H9 (cell line): Measurements from ENCODE around the gene WIPF2. TPM values are rescaled to one million over a fixed set of nuclear protein-coding genes. Genes with fewer than 3 reads are reported as not detected.
"Not testable (repeated sequence)": the region's sequence is repeated elsewhere in the genome, so short reads cannot be mapped to it uniquely, and the experiment has no call there.

Source experiments
- DNase-seq: peaks from one replicate; pipeline ENCODE4 v3.0.0-alpha.2; 2017
- H2AFZ ChIP-seq: one replicate; pipeline ENCODE4 v1.6.1; 2013; ENCODE audit warnings: mild to moderate bottlenecking, low read length, control low read depth, moderate library complexity
- H2AK5ac ChIP-seq: 2 replicates; pipeline ENCODE4 v1.6.1; 2013; ENCODE audit warnings: low read length, control low read depth, mixed read lengths; ENCODE audit not compliant: insufficient read length
- H2BK120ac ChIP-seq: one replicate; pipeline ENCODE4 v1.6.1; 2013; ENCODE audit warnings: low read depth, mild to moderate bottlenecking, low read length, control low read depth, inconsistent platforms; ENCODE audit not compliant: poor library complexity, severe bottlenecking
- H2BK12ac ChIP-seq: 2 replicates; pipeline ENCODE4 v1.6.1; 2013; ENCODE audit warnings: low read length, control low read depth, mixed read lengths, low read depth; ENCODE audit not compliant: insufficient read length
- H2BK15ac ChIP-seq: 2 replicates; pipeline ENCODE4 v1.6.1; 2013; ENCODE audit warnings: low read depth, low read length, control low read depth
- H2BK20ac ChIP-seq: one replicate; pipeline ENCODE4 v1.6.1; 2013; ENCODE audit warnings: low read depth, mild to moderate bottlenecking, low read length, control low read depth, inconsistent platforms; ENCODE audit not compliant: poor library complexity, severe bottlenecking
- H2BK5ac ChIP-seq: 2 replicates; pipeline ENCODE4 v1.6.1; 2013; ENCODE audit warnings: low read length, control low read depth, mixed read lengths; ENCODE audit not compliant: insufficient read length
- H3K14ac ChIP-seq: 2 replicates; pipeline ENCODE4 v1.6.1; 2013; ENCODE audit warnings: low read length, control low read depth; ENCODE audit not compliant: insufficient read depth
- H3K18ac ChIP-seq: 2 replicates; pipeline ENCODE4 v1.6.1; 2013; ENCODE audit warnings: low read depth, mild to moderate bottlenecking, mixed read lengths, low read length, control low read depth; ENCODE audit not compliant: insufficient read length
- H3K23ac ChIP-seq: 2 replicates; pipeline ENCODE4 v1.6.1; 2013; ENCODE audit warnings: low read length, control low read depth, mixed read lengths, low read depth; ENCODE audit not compliant: insufficient read length
- H3K23me2 ChIP-seq: 2 replicates; pipeline ENCODE4 v1.6.1; 2013; ENCODE audit warnings: low read depth, mild to moderate bottlenecking, mixed read lengths, low read length, control low read depth; ENCODE audit not compliant: insufficient read length, poor library complexity, severe bottlenecking
- H3K27ac ChIP-seq: 2 replicates; pipeline ENCODE4 v1.5.1; 2013; ENCODE audit warnings: low read length, control low read depth, mixed read lengths, low read depth; ENCODE audit not compliant: insufficient read length
- H3K27me3 ChIP-seq: 2 replicates; pipeline ENCODE4 v1.6.1; 2013; ENCODE audit warnings: low read length, control low read depth, inconsistent platforms; ENCODE audit not compliant: insufficient read depth
- H3K4ac ChIP-seq: 2 replicates; pipeline ENCODE4 v1.6.1; 2013; ENCODE audit warnings: low read depth, mild to moderate bottlenecking, control low read depth, inconsistent platforms, low read length, moderate library complexity
- H3K4me1 ChIP-seq: 2 replicates; pipeline ENCODE4 v1.6.1; 2013; ENCODE audit warnings: low read length, control low read depth, inconsistent platforms; ENCODE audit not compliant: insufficient read depth
- H3K4me2 ChIP-seq: 2 replicates; pipeline ENCODE4 v1.6.1; 2013; ENCODE audit warnings: low read length, control low read depth, mixed read lengths; ENCODE audit not compliant: insufficient read length, insufficient read depth
- H3K56ac ChIP-seq: 2 replicates; pipeline ENCODE4 v1.6.1; 2013; ENCODE audit warnings: low read depth, mild to moderate bottlenecking, mixed read lengths, low read length, control low read depth; ENCODE audit not compliant: insufficient read length
- H3K79me1 ChIP-seq: 2 replicates; pipeline ENCODE4 v1.6.1; 2013; ENCODE audit warnings: low read depth, mild to moderate bottlenecking, moderate library complexity, low read length, control low read depth, inconsistent platforms; ENCODE audit not compliant: insufficient read depth, poor library complexity, severe bottlenecking
- H3K79me2 ChIP-seq: 2 replicates; pipeline ENCODE4 v1.6.1; 2013; ENCODE audit warnings: low read length, control low read depth, inconsistent platforms; ENCODE audit not compliant: insufficient read depth
- H3K9ac ChIP-seq: 2 replicates; pipeline ENCODE4 v1.6.1; 2013; ENCODE audit warnings: low read length, control low read depth, mixed read lengths; ENCODE audit not compliant: insufficient read length; ENCODE audit errors: extremely low read depth
- H3K9me3 ChIP-seq: one replicate; pipeline ENCODE4 v1.6.1; 2013; ENCODE audit warnings: low read depth, low read length, inconsistent platforms; ENCODE audit not compliant: control insufficient read depth
- H3T11ph ChIP-seq: one replicate; pipeline ENCODE4 v1.6.1; 2013; ENCODE audit warnings: mild to moderate bottlenecking, low read length, control low read depth, inconsistent platforms
- H4K20me1 ChIP-seq: one replicate; pipeline ENCODE4 v1.6.1; 2013; ENCODE audit not compliant: control insufficient read depth, insufficient read length, insufficient read depth
- H4K5ac ChIP-seq: 2 replicates; pipeline ENCODE4 v1.6.1; 2013; ENCODE audit warnings: low read depth, mild to moderate bottlenecking, mixed read lengths, low read length, control low read depth; ENCODE audit not compliant: insufficient read length
- H4K8ac ChIP-seq: replicated peaks from 2 replicates; pipeline ENCODE4 v1.6.1; 2013; ENCODE audit warnings: low read length, control low read depth, mixed read lengths, low read depth; ENCODE audit not compliant: insufficient read length
- H4K91ac ChIP-seq: 2 replicates; pipeline ENCODE4 v1.6.1; 2013; ENCODE audit warnings: low read depth, mild to moderate bottlenecking, moderate library complexity, mixed read lengths, low read length, control low read depth; ENCODE audit not compliant: insufficient read length
- H3K27ac Mint-ChIP-seq, 3 experiments: 2 replicates in 2 of 3; 3 replicates in 1 of 3; pipeline ENCODE4 v1.8.0; 2020 to 2021; ENCODE audit warnings: mixed read lengths in 3 of 3, mild to moderate bottlenecking in 1 of 3, moderate library complexity in 1 of 3
- H3K27me3 Mint-ChIP-seq: 2 replicates; pipeline ENCODE4 v1.8.0; 2021; ENCODE audit warnings: low read depth, mild to moderate bottlenecking, moderate library complexity, mixed read lengths
- H3K36me3 Mint-ChIP-seq, 3 experiments: 2 replicates in 2 of 3; 3 replicates in 1 of 3; pipeline ENCODE4 v1.8.0; 2020 to 2021; ENCODE audit warnings: low read depth in 3 of 3, mixed read lengths in 3 of 3; ENCODE audit not compliant: insufficient read depth in 1 of 3
- H3K4me1 Mint-ChIP-seq, 2 experiments: 2 replicates each; pipeline ENCODE4 v1.8.0; 2020; ENCODE audit warnings: mixed read lengths in 2 of 2
- H3K4me3 Mint-ChIP-seq, 2 experiments: 2 replicates in 1 of 2; 3 replicates in 1 of 2; pipeline ENCODE4 v1.8.0; 2020 to 2021; ENCODE audit warnings: mild to moderate bottlenecking in 2 of 2, mixed read lengths in 2 of 2, moderate library complexity in 1 of 2
- H3K9me3 Mint-ChIP-seq, 2 experiments: 2 replicates in 1 of 2; 3 replicates in 1 of 2; pipeline ENCODE4 v1.8.0; 2020; ENCODE audit warnings: mild to moderate bottlenecking in 2 of 2, mixed read lengths in 2 of 2, moderate library complexity in 1 of 2
- CTCF ChIP-seq: fragments of 200-600 bp; sonication (generic); conservative IDR thresholded peaks from 3 replicates; pipeline ENCODE4 v1.8.0; 2021; ENCODE audit warnings: antibody characterized with exemption, mild to moderate bottlenecking
- WGBS: extraction: QIAGEN DNeasy Blood & Tissue Kit; methylation state at CpG from one replicate; pipeline ENCODE4 v1.1.7; 2013; ENCODE audit warnings: missing lambda C conversion rate, low lambda C conversion rate, mixed read lengths; ENCODE audit not compliant: insufficient read length; ENCODE audit errors: extremely low coverage; 5-methylcytosine and 5-hydroxymethylcytosine counted together
- total RNA-seq: library from RNA; stranded (reverse); gene quantifications from 2 replicates; pipeline ENCODE4 v1.2.1, GENCODE V29; 2021

Gene WIPF2
- total RNA-seq, 1 experiment from 2014 or later: 24.2 TPM

GRCh38 chr17:40303708-40304551 lies 84.8 kb downstream of the WIPF2 start:
- H3K4me1 ChIP-seq: peaks cover 16% of the 10 kb centered on the region; the same call in 1 of the 2 replicates
- no peak overlapping the region for H2BK15ac ChIP-seq
- no peak overlapping the region for H2BK5ac ChIP-seq
- H4K8ac ChIP-seq: no peak overlapping the region
- peaks cover 3 to 5% of the 10 kb centered on the region in 2 experiments for H3K4me1 Mint-ChIP-seq
- H3K23me2 ChIP-seq: no peaks in the 10 kb centered on the region
- H3K4me3 Mint-ChIP-seq: no peak overlapping the region
- H2AFZ ChIP-seq: no peak overlapping the region
- TF ChIP-seq CTCF: no peak
- no peak overlapping the region for H3K18ac ChIP-seq
- H3K36me3 Mint-ChIP-seq: peaks cover 34 to 66% (median 52%) of the 10 kb centered on the region in 3 experiments; a peak in 6 of 7 replicates
- no peaks in the 10 kb centered on the region for H3K9me3 ChIP-seq
- no peak overlapping the region for H3K56ac ChIP-seq
- H4K5ac ChIP-seq: no peak overlapping the region
- no peak overlapping the region for H3K27ac ChIP-seq
- H3K79me2 ChIP-seq: no peaks in the 10 kb centered on the region
- H3K27me3 Mint-ChIP-seq: no peaks in the 10 kb centered on the region; the same call in 1 of the 2 replicates
- H3K4ac ChIP-seq: no peak overlapping the region
- H3K23ac ChIP-seq: no peak overlapping the region
- no peaks in the 10 kb centered on the region for H4K20me1 ChIP-seq
- H3K27ac Mint-ChIP-seq: no peak overlapping the region; a peak in 1 of 7 replicates
- DNase-seq: no peak
- H2BK20ac ChIP-seq: no peak overlapping the region
- WGBS: no CpG with 5 or more reads among the region's 5 CpGs
- no peak overlapping the region for H3K4me2 ChIP-seq
- H2BK120ac ChIP-seq: no peak overlapping the region
- no peak overlapping the region for H4K91ac ChIP-seq
- H3K27me3 ChIP-seq: no peaks in the 10 kb centered on the region
- no peaks in the 10 kb centered on the region for H3K79me1 ChIP-seq
- H3K14ac ChIP-seq: no peak overlapping the region
- no peak overlapping the region for H3K9ac ChIP-seq
- no peak overlapping the region for H2BK12ac ChIP-seq
- no peak overlapping the region for H3T11ph ChIP-seq
- H3K9me3 Mint-ChIP-seq: no peaks in the 10 kb centered on the region
- no peak overlapping the region for H2AK5ac ChIP-seq

DNA sequence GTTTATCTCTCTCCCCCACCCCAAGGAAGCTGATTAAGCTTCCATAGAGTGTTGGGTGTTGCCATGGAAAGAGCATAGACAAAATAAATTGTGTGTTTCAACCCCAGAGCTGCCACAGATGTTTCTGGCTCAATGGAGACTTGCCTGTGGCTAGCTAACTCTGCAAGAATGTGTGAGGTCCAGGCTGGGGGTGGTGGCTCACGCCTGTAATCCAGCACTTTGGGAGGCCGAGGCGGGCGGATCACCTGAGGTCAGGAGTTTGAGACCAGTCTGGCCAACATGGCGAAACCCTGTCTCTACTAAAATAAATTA lies 85.4 kb downstream of the WIPF2 start:
- H3K14ac ChIP-seq, DNase-seq, H2BK120ac ChIP-seq, H2BK15ac ChIP-seq, H2AFZ ChIP-seq, H3K4me3 Mint-ChIP-seq, H3K27ac ChIP-seq, H3K23ac ChIP-seq, H2BK12ac ChIP-seq, H4K20me1 ChIP-seq, H3K4ac ChIP-seq, H4K8ac ChIP-seq, H3K9ac ChIP-seq, H3K9me3 ChIP-seq, H3K4me1 Mint-ChIP-seq, H3K79me2 ChIP-seq, H3K27me3 ChIP-seq, H4K91ac ChIP-seq, H2AK5ac ChIP-seq, H3K56ac ChIP-seq, H3K27me3 Mint-ChIP-seq, H3K27ac Mint-ChIP-seq, H3K9me3 Mint-ChIP-seq, H2BK5ac ChIP-seq, H3K79me1 ChIP-seq, H4K5ac ChIP-seq, H2BK20ac ChIP-seq, H3K18ac ChIP-seq, H3T11ph ChIP-seq, H3K23me2 ChIP-seq, H3K4me2 ChIP-seq: not testable (repeated sequence)
- H3K4me1 ChIP-seq: peaks cover 16% of the 10 kb centered on the region; the same call in 1 of the 2 replicates
- no CpG with 5 or more reads among the region's 5 CpGs for WGBS
- H3K36me3 Mint-ChIP-seq: peaks cover 29 to 60% (median 46%) of the 10 kb centered on the region in 3 experiments; a peak in 6 of 7 replicates
